Measurements from ENCODE around the gene LPP.

- TF ChIP-seq CTCF (IDR thresholded peaks at IDR 0.05; ENCODE audit: low read length) (no peak), EZH2 (optimal IDR thresholded peaks at IDR 0.05; ENCODE audit: low read depth, low read length) (no peak)
Measured at GRCh38 chr3:188707381-188708288, 553.7 kb downstream of the LPP start.

Data from MM.1S (cell line).